HEK293 (cell line): ENCODE measurements around the gene HS1BP3.

Source experiments
- ATF2 ChIP-seq: fragments of 450-650 bp; formaldehyde crosslinking; IDR thresholded peaks from 2 replicates; pipeline ENCODE4 v1.5.1; 2016; ENCODE audit warnings: missing biosample characterization, missing genetic modification characterization, low read depth
- CTCF ChIP-seq: fragments of 450-650 bp; formaldehyde crosslinking; IDR thresholded peaks from 2 replicates; pipeline ENCODE4 v1.5.1; 2016; ENCODE audit warnings: missing biosample characterization, missing genetic modification characterization
- PRDM1 ChIP-seq: fragments of 450-650 bp; formaldehyde crosslinking; IDR thresholded peaks from 2 replicates; pipeline ENCODE4; 2016; ENCODE audit warnings: missing biosample characterization, missing genetic modification characterization
- ZFHX2 ChIP-seq: fragments of 450-650 bp; formaldehyde crosslinking; conservative IDR thresholded peaks from 2 replicates; pipeline ENCODE4 v1.5.1; 2016; ENCODE audit warnings: missing biosample characterization, missing genetic modification characterization
- ZFP37 ChIP-seq: fragments of 450-650 bp; formaldehyde crosslinking; IDR thresholded peaks from 2 replicates; pipeline ENCODE4 v1.5.1; 2016; ENCODE audit warnings: missing biosample characterization, missing genetic modification characterization
- ZNF10 ChIP-seq: fragments of 450-650 bp; formaldehyde crosslinking; IDR thresholded peaks from 2 replicates; pipeline ENCODE4 v1.5.1; 2017; ENCODE audit warnings: missing biosample characterization, missing genetic modification characterization
- ZNF184 ChIP-seq: fragments of 450-650 bp; IDR thresholded peaks from 2 replicates; pipeline ENCODE4 v1.5.1; 2018; ENCODE audit warnings: missing biosample characterization, mild to moderate bottlenecking, missing genetic modification characterization
- ZNF274 ChIP-seq, 2 experiments: fragments of 200-500 bp in 1 of 2; fragments of 450-650 bp in 1 of 2; sonication (Bioruptor generic) in 1 of 2; formaldehyde crosslinking in 1 of 2; IDR thresholded peaks; 2 replicates each; pipeline versions ENCODE4 v1.5.1 to v1.6.1; 2014 to 2016; ENCODE audit warnings: borderline replicate concordance in 1 of 2, inconsistent platforms in 1 of 2, low read length in 1 of 2, missing biosample characterization in 1 of 2, missing genetic modification characterization in 1 of 2
- ZNF354C ChIP-seq: fragments of 450-650 bp; formaldehyde crosslinking; IDR thresholded peaks from 2 replicates; pipeline ENCODE4 v1.5.1; 2016; ENCODE audit warnings: missing biosample characterization, missing genetic modification characterization, low read depth, borderline replicate concordance
- ZNF521 ChIP-seq: fragments of 450-650 bp; formaldehyde crosslinking; IDR thresholded peaks from 2 replicates; pipeline ENCODE4 v1.5.1; 2017; ENCODE audit warnings: missing biosample characterization, mild to moderate bottlenecking, missing genetic modification characterization
- ZNF530 ChIP-seq: fragments of 450-650 bp; formaldehyde crosslinking; IDR thresholded peaks from 2 replicates; pipeline ENCODE4 v1.5.1; 2016; ENCODE audit warnings: low read depth, missing biosample characterization, missing genetic modification characterization
- ZNF768 ChIP-seq: fragments of 450-650 bp; formaldehyde crosslinking; IDR thresholded peaks from 2 replicates; pipeline ENCODE4 v1.5.1; 2018; ENCODE audit warnings: missing biosample characterization, mild to moderate bottlenecking, missing genetic modification characterization
- ZSCAN30 ChIP-seq: fragments of 450-650 bp; IDR thresholded peaks from 2 replicates; pipeline ENCODE4 v1.5.1; 2018; ENCODE audit warnings: missing biosample characterization, mild to moderate bottlenecking, missing genetic modification characterization, moderate library complexity

DNA sequence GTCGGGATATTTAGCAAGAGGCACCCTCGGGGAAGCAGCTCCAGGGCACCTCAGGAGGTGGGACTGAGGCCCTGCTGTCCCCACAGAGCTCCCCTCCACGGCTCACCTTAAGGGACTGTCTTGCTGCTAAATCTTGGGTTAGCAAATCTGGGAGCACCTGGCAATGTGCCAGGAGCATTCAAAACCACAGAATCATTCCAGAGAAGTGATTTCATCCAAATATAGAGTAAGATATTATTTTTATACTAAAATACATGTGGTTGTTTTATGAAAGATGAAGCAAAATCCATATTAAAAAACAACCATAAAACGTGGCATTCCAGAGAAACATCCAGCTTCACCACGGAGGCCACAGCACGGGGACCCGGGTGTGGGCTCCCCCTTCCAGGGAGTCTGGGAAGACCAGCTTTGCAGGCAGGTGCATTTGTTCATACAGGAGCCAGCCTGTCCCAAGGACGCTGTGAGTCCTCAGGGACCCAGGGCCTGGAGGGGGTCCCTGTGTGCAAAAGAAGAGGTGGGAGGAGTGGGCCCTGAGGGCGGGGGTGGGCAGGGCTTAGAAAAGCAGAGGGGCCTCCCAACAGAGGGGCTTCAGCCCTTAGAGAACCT is 16.3 kb downstream of the HS1BP3 start:
- no peak for TF ChIP-seq ZNF274 (IDR thresholded peaks at IDR 0.05; ENCODE audit: low read length)
- no peak for TF ChIP-seq ZNF274 (tag by site-specific recombination; IDR thresholded peaks at IDR 0.05; ENCODE audit: borderline replicate concordance)
- TF ChIP-seq CTCF (tag by site-specific recombination) = no peak
- TF ChIP-seq ZNF521 = no peak
- TF ChIP-seq ZNF768 = no peak
- no peak for TF ChIP-seq ZNF10 (tag by site-specific recombination)
- no peak for TF ChIP-seq ZSCAN30 (tag by site-specific recombination)
- TF ChIP-seq ZFHX2 (tag by site-specific recombination) = 0 out of 2 replicates have a peak, but pooled peaks have one; percentile 16
- TF ChIP-seq ZFP37 (tag by site-specific recombination) = no peak
- no peak for TF ChIP-seq ZNF354C (tag by site-specific recombination)
- TF ChIP-seq ATF2 (tag by site-specific recombination) = no peak
- no peak for TF ChIP-seq ZNF184 (tag by site-specific recombination)
- no peak for TF ChIP-seq ZNF530
- no peak for TF ChIP-seq PRDM1 (tag by site-specific recombination)
